Mesendoderm (in vitro differentiated cells): ENCODE data around the gene ENPP6.

Source experiments
- DNase-seq: peaks from one replicate; pipeline ENCODE4 v3.0.0; 2013
- H2AK5ac ChIP-seq: 2 replicates; pipeline ENCODE4 v1.6.1; 2013; ENCODE audit warnings: low read length, inconsistent platforms
- H2BK120ac ChIP-seq: 2 replicates; pipeline ENCODE4 v1.6.1; 2013; ENCODE audit warnings: low read depth, mild to moderate bottlenecking, low read length, moderate library complexity, mixed read lengths
- H2BK15ac ChIP-seq: replicated peaks from 2 replicates; pipeline ENCODE4 v1.6.1; 2013; ENCODE audit warnings: low read depth, mild to moderate bottlenecking, moderate library complexity
- H2BK5ac ChIP-seq: 2 replicates; pipeline ENCODE4 v1.6.1; 2013; ENCODE audit warnings: low read length, inconsistent platforms
- H3K18ac ChIP-seq: 2 replicates; pipeline ENCODE4 v1.6.1; 2013; ENCODE audit warnings: mild to moderate bottlenecking, low read length, mixed read lengths
- H3K23ac ChIP-seq: one replicate; pipeline ENCODE4 v1.6.1; 2013; ENCODE audit warnings: low read length
- H3K27ac ChIP-seq: 2 replicates; pipeline ENCODE4 v1.5.1; 2013; ENCODE audit warnings: low read depth, mild to moderate bottlenecking, inconsistent platforms, low read length, moderate library complexity
- H3K27me3 ChIP-seq: 2 replicates; pipeline ENCODE4 v1.6.1; 2013; ENCODE audit warnings: low read length, control low read depth, mild to moderate bottlenecking, inconsistent platforms; ENCODE audit not compliant: insufficient read depth, poor library complexity
- H3K36me3 ChIP-seq: 2 replicates; pipeline ENCODE4 v1.6.1; 2013; ENCODE audit warnings: low read length, inconsistent platforms; ENCODE audit not compliant: control insufficient read depth, insufficient read depth
- H3K4ac ChIP-seq: one replicate; pipeline ENCODE4 v1.6.1; 2013; ENCODE audit warnings: low read depth, mild to moderate bottlenecking, low read length, moderate library complexity
- H3K4me1 ChIP-seq: 2 replicates; pipeline ENCODE4 v1.6.1; 2013; ENCODE audit warnings: low read depth, low read length, inconsistent platforms; ENCODE audit not compliant: control insufficient read depth
- H3K4me2 ChIP-seq: 2 replicates; pipeline ENCODE4 v1.6.1; 2013; ENCODE audit warnings: low read length
- H3K4me3 ChIP-seq: 2 replicates; pipeline ENCODE4 v1.5.1; 2013; ENCODE audit warnings: mild to moderate bottlenecking, low read length
- H3K56ac ChIP-seq: one replicate; pipeline ENCODE4 v1.6.1; 2013; ENCODE audit warnings: low read length
- H3K79me1 ChIP-seq: 2 replicates; pipeline ENCODE4 v1.6.1; 2013; ENCODE audit warnings: low read length, inconsistent platforms
- H3K79me2 ChIP-seq: 2 replicates; pipeline ENCODE4 v1.6.1; 2013; ENCODE audit warnings: mild to moderate bottlenecking, low read length; ENCODE audit not compliant: control insufficient read depth, insufficient read depth
- H3K9ac ChIP-seq: 2 replicates; pipeline ENCODE4 v1.6.1; 2013; ENCODE audit warnings: low read length, inconsistent platforms
- H4K5ac ChIP-seq: one replicate; pipeline ENCODE4 v1.6.1; 2013; ENCODE audit warnings: low read length
- H4K8ac ChIP-seq: one replicate; pipeline ENCODE4 v1.6.1; 2013; ENCODE audit warnings: low read depth, mild to moderate bottlenecking, control low read depth, low read length, moderate library complexity
- WGBS: extraction: QIAGEN DNeasy Blood & Tissue Kit; methylation state at CpG from one replicate; pipeline ENCODE4 v1.1.7; 2013; ENCODE audit warnings: low lambda C conversion rate, missing lambda C conversion rate; ENCODE audit not compliant: insufficient coverage; ENCODE audit errors: extremely low coverage; 5-methylcytosine and 5-hydroxymethylcytosine counted together

The ENPP6 gene

DNA sequence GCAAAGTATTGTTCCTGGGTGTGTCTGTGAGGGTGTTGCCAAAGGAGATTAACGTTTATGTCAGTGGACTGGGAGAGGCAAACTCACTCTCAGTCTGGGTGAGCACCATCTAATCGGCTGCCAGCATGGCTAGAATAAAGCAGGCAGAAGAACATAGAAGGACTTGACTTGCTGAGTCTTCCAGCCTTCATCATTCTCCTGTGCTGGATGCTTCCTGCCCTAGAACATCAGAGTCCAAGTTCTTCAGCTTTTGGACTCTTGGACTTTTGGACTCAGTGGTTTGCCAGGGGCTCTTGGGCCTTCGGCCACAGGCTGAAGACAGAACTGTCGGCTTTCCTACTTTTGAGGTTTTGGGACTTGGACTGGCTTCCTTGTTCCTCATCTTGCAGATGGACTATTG, 15.3 kb upstream of the ENPP6 start:
- H2BK5ac ChIP-seq: no peak overlapping the region
- no peak for DNase-seq
- no peak overlapping the region for H3K56ac ChIP-seq
- no peaks in the 10 kb centered on the region for H3K27me3 ChIP-seq
- WGBS: no CpG with 5 or more reads among the region's 4 CpGs
- no peaks in the 10 kb centered on the region for H3K4me1 ChIP-seq
- H3K27ac ChIP-seq: no peak overlapping the region
- H3K4me3 ChIP-seq: no peak overlapping the region
- no peak overlapping the region for H4K5ac ChIP-seq
- no peak overlapping the region for H3K18ac ChIP-seq
- H3K36me3 ChIP-seq: no peaks in the 10 kb centered on the region
- no peak overlapping the region for H3K23ac ChIP-seq
- no peak overlapping the region for H3K4ac ChIP-seq
- no peak overlapping the region for H3K9ac ChIP-seq
- no peaks in the 10 kb centered on the region for H3K79me1 ChIP-seq
- no peaks in the 10 kb centered on the region for H3K79me2 ChIP-seq
- H3K4me2 ChIP-seq: no peak overlapping the region
- H2BK15ac ChIP-seq: no peak overlapping the region
- no peak overlapping the region for H2AK5ac ChIP-seq
- no peak overlapping the region for H4K8ac ChIP-seq
- H2BK120ac ChIP-seq: no peak overlapping the region

DNA sequence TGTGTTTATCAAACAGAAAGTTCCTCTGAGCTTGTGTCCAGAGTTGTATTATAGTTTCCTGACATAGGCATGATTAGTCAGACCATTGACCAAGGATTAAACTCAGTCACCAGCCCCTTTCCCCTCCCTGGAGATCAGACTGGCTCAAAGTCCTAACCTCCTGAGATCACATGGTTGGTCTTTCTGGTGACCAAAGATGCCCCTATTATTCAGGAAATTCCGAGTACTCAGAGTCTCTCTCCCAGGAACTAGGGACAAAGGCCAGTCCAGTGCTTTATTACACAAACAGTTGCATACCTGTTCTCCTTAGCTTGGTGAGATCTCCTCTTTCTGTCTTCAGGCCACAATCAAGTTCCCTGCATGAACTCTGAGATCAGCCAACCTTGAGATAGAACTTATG, 14.5 kb upstream of the ENPP6 start:
- H3K36me3 ChIP-seq: no peaks in the 10 kb centered on the region
- H2BK15ac ChIP-seq: no peak overlapping the region
- no peaks in the 10 kb centered on the region for H3K27me3 ChIP-seq
- H4K8ac ChIP-seq: no peak overlapping the region
- no peak overlapping the region for H3K9ac ChIP-seq
- no peaks in the 10 kb centered on the region for H3K79me1 ChIP-seq
- no peak overlapping the region for H3K56ac ChIP-seq
- H3K4me1 ChIP-seq: no peaks in the 10 kb centered on the region
- no peak overlapping the region for H3K23ac ChIP-seq
- no peak for DNase-seq
- no peak overlapping the region for H3K27ac ChIP-seq
- H3K18ac ChIP-seq: no peak overlapping the region
- no peak overlapping the region for H2BK5ac ChIP-seq
- H3K4ac ChIP-seq: no peak overlapping the region
- H3K4me3 ChIP-seq: no peak overlapping the region
- H2BK120ac ChIP-seq: no peak overlapping the region
- H4K5ac ChIP-seq: no peak overlapping the region
- H2AK5ac ChIP-seq: no peak overlapping the region
- H3K79me2 ChIP-seq: no peaks in the 10 kb centered on the region
- no CpG with 5 or more reads among the region's 1 CpG for WGBS
- H3K4me2 ChIP-seq: no peak overlapping the region

DNA sequence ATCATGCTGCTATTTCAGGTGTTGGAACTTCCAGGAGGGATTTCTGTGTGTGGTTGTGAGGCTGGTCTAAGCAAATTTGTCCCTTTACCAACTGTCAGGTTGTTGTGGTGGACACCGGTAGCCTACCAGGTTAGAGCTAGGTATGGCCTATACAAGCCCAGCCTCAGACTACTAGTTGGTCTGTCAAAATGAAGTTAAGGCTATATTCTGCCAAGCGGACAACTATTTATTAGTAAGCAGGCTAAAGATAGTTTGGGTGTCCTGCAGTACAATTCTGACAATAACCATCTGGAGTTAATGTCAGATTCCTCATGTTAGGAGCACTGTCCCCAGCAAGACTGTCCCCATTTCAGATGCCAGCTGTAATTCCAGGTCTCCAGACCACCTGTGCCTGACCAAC, 13.9 kb upstream of the ENPP6 start:
- no peak overlapping the region for H4K5ac ChIP-seq
- no peak overlapping the region for H2AK5ac ChIP-seq
- no peak overlapping the region for H2BK5ac ChIP-seq
- H3K23ac ChIP-seq: no peak overlapping the region
- no peak overlapping the region for H3K27ac ChIP-seq
- no peak overlapping the region for H2BK15ac ChIP-seq
- no peaks in the 10 kb centered on the region for H3K27me3 ChIP-seq
- no peaks in the 10 kb centered on the region for H3K4me1 ChIP-seq
- no peaks in the 10 kb centered on the region for H3K79me1 ChIP-seq
- no peak overlapping the region for H3K4ac ChIP-seq
- no peak overlapping the region for H3K9ac ChIP-seq
- no peak overlapping the region for H2BK120ac ChIP-seq
- no peak overlapping the region for H3K4me3 ChIP-seq
- H3K4me2 ChIP-seq: no peak overlapping the region
- WGBS: no CpG with 5 or more reads among the region's 2 CpGs
- H3K36me3 ChIP-seq: no peaks in the 10 kb centered on the region
- H3K56ac ChIP-seq: no peak overlapping the region
- no peak overlapping the region for H3K18ac ChIP-seq
- DNase-seq: no peak
- H4K8ac ChIP-seq: no peak overlapping the region
- H3K79me2 ChIP-seq: no peaks in the 10 kb centered on the region

DNA sequence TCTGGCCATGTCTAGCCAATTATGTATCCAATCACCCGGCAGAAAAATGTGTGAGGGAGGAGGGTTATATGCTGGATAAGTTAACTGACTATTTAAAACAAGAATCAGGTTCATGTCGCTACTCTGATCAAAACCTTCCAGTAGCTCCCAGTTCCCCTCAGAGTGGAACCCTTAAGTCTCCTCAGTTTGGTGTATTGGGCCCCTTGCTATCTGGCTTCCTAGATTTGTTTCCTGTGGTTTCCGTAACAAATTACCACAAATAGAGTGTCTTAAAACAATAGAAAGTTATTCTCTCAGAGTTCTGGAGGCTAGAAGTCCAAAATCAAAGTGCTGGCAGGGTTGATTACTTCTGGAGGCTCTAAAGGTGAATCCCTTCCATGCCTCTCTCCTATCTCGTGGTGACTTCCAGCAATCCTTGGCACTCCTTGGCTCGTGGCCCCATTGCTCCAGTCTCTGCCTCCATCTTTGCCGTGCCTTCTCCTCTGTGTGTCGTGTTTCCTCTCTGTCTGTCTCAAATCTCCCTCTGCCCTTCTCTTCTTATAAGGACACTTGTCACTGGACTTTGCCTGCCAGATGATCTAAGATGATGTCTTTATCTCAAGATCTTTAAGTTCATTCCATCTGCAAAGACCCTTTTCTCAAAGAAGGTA, 10.5 kb upstream of the ENPP6 start:
- H3K36me3 ChIP-seq: no peaks in the 10 kb centered on the region
- no peak overlapping the region for H2BK15ac ChIP-seq
- no peak overlapping the region for H4K5ac ChIP-seq
- H3K4me1 ChIP-seq: no peaks in the 10 kb centered on the region
- no peak overlapping the region for H3K4me2 ChIP-seq
- no peaks in the 10 kb centered on the region for H3K27me3 ChIP-seq
- H2BK5ac ChIP-seq: no peak overlapping the region
- no peaks in the 10 kb centered on the region for H3K79me1 ChIP-seq
- no peak overlapping the region for H3K9ac ChIP-seq
- no peak overlapping the region for H3K4me3 ChIP-seq
- H3K4ac ChIP-seq: no peak overlapping the region
- no peak for DNase-seq
- no peak overlapping the region for H2BK120ac ChIP-seq
- no peak overlapping the region for H3K23ac ChIP-seq
- no peak overlapping the region for H2AK5ac ChIP-seq
- no peak overlapping the region for H3K27ac ChIP-seq
- H4K8ac ChIP-seq: no peak overlapping the region
- H3K56ac ChIP-seq: no peak overlapping the region
- no CpG with 5 or more reads among the region's 7 CpGs for WGBS
- no peak overlapping the region for H3K18ac ChIP-seq
- H3K79me2 ChIP-seq: no peaks in the 10 kb centered on the region

DNA sequence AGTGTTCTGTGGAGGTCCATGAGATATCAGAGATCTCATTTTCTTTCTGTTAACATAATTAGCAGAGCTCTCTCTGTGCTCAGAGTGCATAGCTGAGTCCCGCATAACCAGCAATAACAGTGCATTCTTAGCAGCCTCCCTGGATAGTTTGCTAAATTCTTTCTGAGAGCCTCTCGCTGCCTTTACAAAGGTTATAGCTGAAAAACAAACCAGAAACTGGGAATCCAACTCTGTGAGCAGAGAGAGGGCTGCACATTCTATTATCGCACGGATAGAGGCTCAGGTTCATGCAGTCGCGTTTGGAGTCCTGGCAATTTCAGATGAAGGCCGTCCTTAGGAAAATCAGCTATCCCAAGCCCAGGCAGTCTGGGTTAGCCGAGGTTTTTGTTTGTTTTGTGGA, 1.2 kb downstream of the ENPP6 start:
- no peaks in the 10 kb centered on the region for H3K36me3 ChIP-seq
- no peak overlapping the region for H3K23ac ChIP-seq
- WGBS: no CpG with 5 or more reads among the region's 8 CpGs

DNA sequence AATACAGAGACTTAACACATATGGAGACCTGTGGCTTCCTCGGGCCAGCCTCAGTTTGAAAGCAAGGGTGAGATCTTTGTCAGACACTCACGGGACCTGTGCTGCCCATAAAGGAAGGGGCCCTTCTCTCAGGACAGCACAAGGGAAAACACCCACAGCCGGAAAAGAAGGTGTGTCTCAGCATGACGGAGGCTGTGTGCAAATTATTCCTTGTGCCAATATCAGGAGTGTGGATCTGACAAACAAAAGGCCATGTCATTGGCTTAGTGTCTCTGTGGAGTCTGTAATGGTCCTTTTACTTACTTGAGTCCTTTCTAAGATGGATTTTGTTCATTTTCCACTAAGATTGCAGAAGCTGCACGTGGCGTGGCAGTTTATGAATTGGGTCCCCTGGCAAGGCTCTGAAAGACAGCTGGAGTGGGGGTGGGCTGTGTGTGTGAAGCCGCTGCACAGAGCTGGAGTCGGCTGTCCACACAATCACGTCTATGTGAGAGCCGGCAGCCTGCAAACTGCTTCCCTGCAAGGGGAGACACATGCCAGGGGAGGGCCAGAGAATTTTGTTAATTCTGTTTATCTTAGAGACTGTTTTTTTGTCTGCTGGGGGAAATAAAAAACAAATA, 1.9 kb downstream of the ENPP6 start:
- no peak overlapping the region for H2BK5ac ChIP-seq
- H3K4me1 ChIP-seq: no peaks in the 10 kb centered on the region
- H4K8ac ChIP-seq: no peak overlapping the region
- no peak overlapping the region for H3K23ac ChIP-seq
- no peak overlapping the region for H3K4me3 ChIP-seq
- no CpG with 5 or more reads among the region's 10 CpGs for WGBS
- no peak overlapping the region for H2AK5ac ChIP-seq
- no peak overlapping the region for H4K5ac ChIP-seq
- no peak overlapping the region for H3K18ac ChIP-seq
- H3K9ac ChIP-seq: no peak overlapping the region
- DNase-seq: no peak
- no peaks in the 10 kb centered on the region for H3K79me1 ChIP-seq
- no peaks in the 10 kb centered on the region for H3K36me3 ChIP-seq
- H2BK120ac ChIP-seq: no peak overlapping the region
- H3K27ac ChIP-seq: no peak overlapping the region
- H3K4ac ChIP-seq: no peak overlapping the region
- H3K4me2 ChIP-seq: no peak overlapping the region
- no peaks in the 10 kb centered on the region for H3K79me2 ChIP-seq
- H3K56ac ChIP-seq: no peak overlapping the region
- H3K27me3 ChIP-seq: no peaks in the 10 kb centered on the region
- H2BK15ac ChIP-seq: no peak overlapping the region

More for the DNA sequence above, 1.2 kb downstream of the ENPP6 start:
- no peak overlapping the region for H3K18ac ChIP-seq
- no peaks in the 10 kb centered on the region for H3K79me1 ChIP-seq
- H3K4ac ChIP-seq: no peak overlapping the region
- H2BK120ac ChIP-seq: no peak overlapping the region
- H4K8ac ChIP-seq: no peak overlapping the region
- no peak overlapping the region for H3K4me2 ChIP-seq
- DNase-seq: no peak
- no peak overlapping the region for H2BK15ac ChIP-seq
- H3K27me3 ChIP-seq: no peaks in the 10 kb centered on the region
- H2AK5ac ChIP-seq: no peak overlapping the region
- H3K4me1 ChIP-seq: no peaks in the 10 kb centered on the region
- H3K9ac ChIP-seq: no peak overlapping the region
- H3K79me2 ChIP-seq: no peaks in the 10 kb centered on the region
- no peak overlapping the region for H4K5ac ChIP-seq
- H3K4me3 ChIP-seq: no peak overlapping the region
- H3K27ac ChIP-seq: no peak overlapping the region
- H3K56ac ChIP-seq: no peak overlapping the region
- H2BK5ac ChIP-seq: no peak overlapping the region
